Measurements from ENCODE around the gene MMP19.

DNA sequence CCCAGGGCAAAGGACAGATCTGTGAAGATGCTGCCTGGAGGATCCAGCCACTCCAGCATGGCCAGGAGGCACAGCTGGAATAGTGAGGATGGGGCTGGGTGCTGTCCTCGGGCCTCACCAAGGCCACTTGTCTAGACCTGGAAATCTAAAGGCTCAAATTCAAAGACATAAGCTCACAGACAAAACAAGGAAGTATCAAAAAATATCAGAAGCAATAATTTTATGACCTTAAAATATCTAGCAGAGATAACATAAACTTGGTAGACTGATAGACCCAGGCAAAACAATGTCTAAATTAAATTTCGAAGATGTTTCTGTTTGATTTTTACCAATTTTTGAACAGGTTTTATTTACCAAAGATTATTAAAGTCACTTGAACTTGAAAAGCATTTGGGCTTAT lies 22.6 kb upstream of the MMP19 start:
- TF ChIP-seq EZH2 (IDR thresholded peaks at IDR 0.05) (no peak), POLR2AphosphoS5 (IDR thresholded peaks at IDR 0.05; ENCODE audit: borderline replicate concordance, low read depth, low read length) (no peak), FOXP2 (optimal IDR thresholded peaks at IDR 0.05; ENCODE audit: control extremely low read depth, extremely low read length, insufficient read depth) (no peak)
